ENCODE results near the gene MROH2A.
"Not testable (repeated sequence)": the region's sequence is repeated elsewhere in the genome, so short reads cannot be mapped to it uniquely, and the experiment has no call there.

Gene MROH2A

GRCh38 chr2:233778030-233778429 lies at the start of gene MROH2A:
MROH2A (plus strand) TSS chr2:233778330; CDS start chr2:233779359, 1,029 bp downstream.
- in situ Hi-C loops (cut with MboI; ENCODE audit: low sequenced_read_pairs): no loop called here

- in situ Hi-C loops (cut with MboI; ENCODE audit: low sequenced_read_pairs): no loop called here
Measured at GRCh38 chr2:233728723-233729301, 49.3 kb upstream of the MROH2A start, which contains the start of gene UGT1A3. UGT1A3 (plus strand) TSS chr2:233729042; CDS start chr2:233729127, 85 bp downstream.

- in situ Hi-C loops (cut with MboI; ENCODE audit: low sequenced_read_pairs): not testable (repeated sequence)
Measured at GRCh38 chr2:233736868-233737653, 41.1 kb upstream of the MROH2A start.

GRCh38 chr2:233740870-233741269 lies 37.3 kb upstream of the MROH2A start:
- in situ Hi-C loops (cut with MboI; ENCODE audit: low sequenced_read_pairs): no loop called here

GRCh38 chr2:233743464-233744259 lies 34.5 kb upstream of the MROH2A start:
- in situ Hi-C loops (cut with MboI; ENCODE audit: low sequenced_read_pairs): no loop called here

- in situ Hi-C loops (cut with MboI; ENCODE audit: low sequenced_read_pairs): no loop called here
Measured at GRCh38 chr2:233745073-233745755, 32.9 kb upstream of the MROH2A start.

- in situ Hi-C loops (cut with MboI; ENCODE audit: low sequenced_read_pairs): not testable (repeated sequence)
Measured at GRCh38 chr2:233745838-233746237, 32.3 kb upstream of the MROH2A start.

- in situ Hi-C loops (cut with MboI; ENCODE audit: low sequenced_read_pairs): no loop called here
Measured at GRCh38 chr2:233746475-233747282, 31.5 kb upstream of the MROH2A start.

GRCh38 chr2:233747283-233747544 lies 30.9 kb upstream of the MROH2A start:
- in situ Hi-C loops (cut with MboI; ENCODE audit: low sequenced_read_pairs): no loop called here

GRCh38 chr2:233750689-233751088 lies 27.4 kb upstream of the MROH2A start:
- in situ Hi-C loops (cut with MboI; ENCODE audit: low sequenced_read_pairs): not testable (repeated sequence)

- in situ Hi-C loops (cut with MboI; ENCODE audit: low sequenced_read_pairs): not testable (repeated sequence)
Measured at GRCh38 chr2:233751212-233752009, 26.7 kb upstream of the MROH2A start.

GRCh38 chr2:233754872-233755611 lies 23.1 kb upstream of the MROH2A start:
- in situ Hi-C loops (cut with MboI; ENCODE audit: low sequenced_read_pairs): no loop called here

- in situ Hi-C loops (cut with MboI; ENCODE audit: low sequenced_read_pairs): no loop called here
Measured at GRCh38 chr2:233756429-233757081, 21.6 kb upstream of the MROH2A start.

GRCh38 chr2:233758141-233758540 lies 20.0 kb upstream of the MROH2A start:
- in situ Hi-C loops (cut with MboI; ENCODE audit: low sequenced_read_pairs): no loop called here

- in situ Hi-C loops (cut with MboI; ENCODE audit: low sequenced_read_pairs): no loop called here
Measured at GRCh38 chr2:233758849-233759248, 19.3 kb upstream of the MROH2A start.

GRCh38 chr2:233760043-233760442 lies 18.1 kb upstream of the MROH2A start, which contains the start of gene UGT1A1:
UGT1A1 (plus strand) TSS chr2:233760270; CDS start chr2:233760288, 18 bp downstream.
- in situ Hi-C loops (cut with MboI; ENCODE audit: low sequenced_read_pairs): no loop called here

- in situ Hi-C loops (cut with MboI; ENCODE audit: low sequenced_read_pairs): no loop called here
Measured at GRCh38 chr2:233761040-233761769, 16.9 kb upstream of the MROH2A start.

- in situ Hi-C loops (cut with MboI; ENCODE audit: low sequenced_read_pairs): no loop called here
Measured at GRCh38 chr2:233764264-233764663, 13.9 kb upstream of the MROH2A start.
